Neural crest cell (in vitro differentiated cells): Measurements from ENCODE around the gene PDLIM4. TPM values are rescaled to one million over a fixed set of nuclear protein-coding genes. Genes with fewer than 3 reads are reported as not detected.

Experiments used
- DNase-seq: peaks from one replicate; pipeline ENCODE4 v3.0.0; 2021; ENCODE audit warnings: low read depth, mixed read lengths, low spot score
- H3K27ac Mint-ChIP-seq: one replicate; pipeline ENCODE4 v1.8.0; 2021; ENCODE audit warnings: mild to moderate bottlenecking, mixed read lengths; ENCODE audit not compliant: unreplicated experiment
- H3K27me3 Mint-ChIP-seq: 2 replicates; pipeline ENCODE4 v1.8.0; 2021; ENCODE audit warnings: low read depth, mild to moderate bottlenecking, mixed read lengths
- H3K36me3 Mint-ChIP-seq: 2 replicates; pipeline ENCODE4 v1.8.0; 2021; ENCODE audit warnings: low read depth, mild to moderate bottlenecking, mixed read lengths
- H3K4me1 Mint-ChIP-seq: 2 replicates; pipeline ENCODE4 v1.8.0; 2021; ENCODE audit warnings: mixed read lengths
- H3K4me3 Mint-ChIP-seq: one replicate; pipeline ENCODE4 v1.8.0; 2021; ENCODE audit warnings: mild to moderate bottlenecking, mixed read lengths
- H3K9me3 Mint-ChIP-seq: 2 replicates; pipeline ENCODE4 v1.8.0; 2021; ENCODE audit warnings: mixed read lengths
- CTCF ChIP-seq: fragments of 200-600 bp; sonication (generic); conservative IDR thresholded peaks from 2 replicates; pipeline ENCODE4 v1.5.0; 2021; ENCODE audit warnings: antibody characterized with exemption, mild to moderate bottlenecking
- total RNA-seq: library from RNA; stranded (reverse); gene quantifications from 2 replicates; pipeline ENCODE4 v1.2.1, GENCODE V29; 2021

Gene PDLIM4
- total RNA-seq, 1 donor from 2014 or later = 38.0 TPM

- no peak for TF ChIP-seq CTCF
- Mint-ChIP-seq H3K9me3 (no peaks in the 10 kb centered on the region), H3K27ac (no peak overlapping the region), H3K27me3 (no peaks in the 10 kb centered on the region), H3K4me3 (no peak overlapping the region), H3K36me3 (peaks cover 7% of the 10 kb centered on the region), H3K4me1 (no peaks in the 10 kb centered on the region)
- DNase-seq = no peak
These were observed 45.7 kb upstream of the PDLIM4 start for GRCh38 chr5:132211787-132212186.

GRCh38 chr5:132213666-132214065 is 43.8 kb upstream of the PDLIM4 start:
- Mint-ChIP-seq H3K27ac (no peak overlapping the region), H3K4me1 (no peaks in the 10 kb centered on the region), H3K36me3 (peaks cover 3% of the 10 kb centered on the region), H3K4me3 (no peak overlapping the region), H3K27me3 (no peaks in the 10 kb centered on the region), H3K9me3 (no peaks in the 10 kb centered on the region)
- no peak for TF ChIP-seq CTCF
- no peak for DNase-seq

- Mint-ChIP-seq H3K27me3 (no peaks in the 10 kb centered on the region), H3K4me1 (no peaks in the 10 kb centered on the region), H3K36me3 (peaks cover 3% of the 10 kb centered on the region), H3K27ac (peak overlapping the region; percentile 27), H3K9me3 (no peaks in the 10 kb centered on the region), H3K4me3 (no peak overlapping the region)
- TF ChIP-seq CTCF = no peak
- no peak for DNase-seq
These were observed 43.0 kb upstream of the PDLIM4 start for GRCh38 chr5:132214491-132214890.

DNA sequence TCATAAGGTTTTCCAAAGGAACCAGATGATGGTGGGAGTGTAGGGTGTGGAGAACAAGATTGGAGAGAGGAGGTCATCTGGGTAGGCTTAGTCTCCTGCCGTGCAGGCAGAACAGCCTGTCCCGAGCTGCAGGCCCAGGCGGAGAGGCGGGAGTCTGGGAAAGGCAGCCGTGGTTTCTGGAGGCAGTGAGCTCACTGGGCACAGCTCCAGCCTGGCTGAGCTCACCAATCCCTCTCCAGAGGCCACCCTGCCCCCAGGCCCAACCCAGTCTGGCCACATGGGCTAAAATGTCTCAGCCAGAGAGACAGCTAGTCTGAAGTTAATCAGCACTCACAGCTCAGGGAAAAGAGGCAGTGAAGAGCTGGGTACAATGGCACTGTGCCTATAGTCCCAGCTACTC is 42.2 kb upstream of the PDLIM4 start:
- H3K27me3 Mint-ChIP-seq = no peaks in the 10 kb centered on the region
- peak overlapping the region; percentile 44 for H3K27ac Mint-ChIP-seq
- no peak overlapping the region for H3K4me3 Mint-ChIP-seq
- H3K9me3 Mint-ChIP-seq = no peaks in the 10 kb centered on the region
- TF ChIP-seq CTCF = no peak
- no peaks in the 10 kb centered on the region for H3K4me1 Mint-ChIP-seq
- DNase-seq = no peak
- peaks cover 3% of the 10 kb centered on the region for H3K36me3 Mint-ChIP-seq

DNA sequence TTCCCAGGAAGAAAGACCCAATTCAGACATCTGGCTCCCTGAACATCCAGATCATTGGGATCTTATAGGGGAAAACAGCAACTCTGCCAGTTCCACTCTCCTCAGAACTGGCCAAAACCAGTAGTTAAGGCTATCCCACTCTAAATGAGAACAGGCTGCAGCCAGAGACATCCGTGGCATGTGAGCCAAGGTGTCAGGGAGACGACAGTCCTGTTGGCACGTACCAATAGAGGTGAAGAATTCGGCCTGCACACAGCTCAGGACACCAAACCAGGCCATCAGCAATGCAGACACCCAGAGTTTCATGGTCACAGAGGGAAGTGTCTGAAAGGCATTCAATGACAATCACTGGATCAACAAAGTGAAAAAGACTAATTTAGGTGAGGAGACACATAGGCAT is 39.2 kb upstream of the PDLIM4 start:
- H3K27ac Mint-ChIP-seq = no peak overlapping the region
- H3K4me1 Mint-ChIP-seq = no peaks in the 10 kb centered on the region
- no peaks in the 10 kb centered on the region for H3K27me3 Mint-ChIP-seq
- no peak for DNase-seq
- no peak overlapping the region for H3K4me3 Mint-ChIP-seq
- no peak for TF ChIP-seq CTCF
- H3K36me3 Mint-ChIP-seq = peaks cover 3% of the 10 kb centered on the region
- H3K9me3 Mint-ChIP-seq = no peaks in the 10 kb centered on the region
